HG02938 (cell line): ENCODE results near the gene GNB4.
A peak's percentile ranks its signal among the peaks of the same experiment; 100 is the strongest.

ENCODE experiments used
- ATAC-seq: cut with Tn5 transposase; IDR thresholded peaks from one replicate; pipeline ENCODE4 v1.9.1; 2021; ENCODE audit warnings: mild to moderate bottlenecking, moderate library complexity; ENCODE audit not compliant: unreplicated experiment

Gene GNB4

GRCh38 chr3:179438841-179439240, 12.4 kb downstream of the GNB4 start:
- ATAC-seq, result peak; percentile 76

GRCh38 chr3:179436517-179436916, 14.8 kb downstream of the GNB4 start:
- no peak for ATAC-seq

- ATAC-seq, result no peak
Measured at GRCh38 chr3:179432451-179432850, 18.8 kb downstream of the GNB4 start.

- peak; percentile 55 for ATAC-seq
Measured at GRCh38 chr3:179432021-179432420, 19.2 kb downstream of the GNB4 start.

- ATAC-seq, result no peak
Measured at GRCh38 chr3:179430277-179430870, 20.9 kb downstream of the GNB4 start.

GRCh38 chr3:179428876-179429548, 22.3 kb downstream of the GNB4 start:
- no peak for ATAC-seq

- no peak for ATAC-seq
Measured at GRCh38 chr3:179425075-179425474, 26.2 kb downstream of the GNB4 start.

- ATAC-seq, result no peak
Measured at GRCh38 chr3:179421500-179421899, 29.8 kb downstream of the GNB4 start.

- ATAC-seq, result no peak
Measured at GRCh38 chr3:179418610-179419009, 32.7 kb downstream of the GNB4 start.

- ATAC-seq, result no peak
Measured at GRCh38 chr3:179416681-179417080, 34.6 kb downstream of the GNB4 start.

GRCh38 chr3:179415377-179415776, 35.9 kb downstream of the GNB4 start:
- ATAC-seq, result no peak

GRCh38 chr3:179414804-179415203, 36.5 kb downstream of the GNB4 start:
- ATAC-seq, result no peak

GRCh38 chr3:179410999-179411398, 40.3 kb downstream of the GNB4 start:
- peak; percentile 56 for ATAC-seq

GRCh38 chr3:179410331-179410730, 40.9 kb downstream of the GNB4 start:
- ATAC-seq, result no peak

- no peak for ATAC-seq
Measured at GRCh38 chr3:179404307-179404706, 47.0 kb downstream of the GNB4 start.

GRCh38 chr3:179402963-179403362, 48.3 kb downstream of the GNB4 start:
- no peak for ATAC-seq

GRCh38 chr3:179401561-179401960, 49.7 kb downstream of the GNB4 start:
- no peak for ATAC-seq

- ATAC-seq, result no peak
Measured at GRCh38 chr3:179398574-179399231, 52.6 kb downstream of the GNB4 start.

GRCh38 chr3:179391906-179392305, 59.4 kb downstream of the GNB4 start:
- no peak for ATAC-seq

GRCh38 chr3:179376474-179376873, 74.8 kb downstream of the GNB4 start:
- no peak for ATAC-seq

GRCh38 chr3:179375091-179375999, 75.9 kb downstream of the GNB4 start:
- no peak for ATAC-seq
